Measurements from ENCODE around the gene ZSCAN21. TPM values are rescaled to one million over a fixed set of nuclear protein-coding genes. Genes with fewer than 3 reads are reported as not detected.
"Not testable (repeated sequence)": the region's sequence is repeated elsewhere in the genome, so short reads cannot be mapped to it uniquely, and the experiment has no call there.

The ZSCAN21 gene
- total RNA-seq, 4 donors from 2014 or later = 0.75 to 28.7 (median 10.0) TPM

DNA sequence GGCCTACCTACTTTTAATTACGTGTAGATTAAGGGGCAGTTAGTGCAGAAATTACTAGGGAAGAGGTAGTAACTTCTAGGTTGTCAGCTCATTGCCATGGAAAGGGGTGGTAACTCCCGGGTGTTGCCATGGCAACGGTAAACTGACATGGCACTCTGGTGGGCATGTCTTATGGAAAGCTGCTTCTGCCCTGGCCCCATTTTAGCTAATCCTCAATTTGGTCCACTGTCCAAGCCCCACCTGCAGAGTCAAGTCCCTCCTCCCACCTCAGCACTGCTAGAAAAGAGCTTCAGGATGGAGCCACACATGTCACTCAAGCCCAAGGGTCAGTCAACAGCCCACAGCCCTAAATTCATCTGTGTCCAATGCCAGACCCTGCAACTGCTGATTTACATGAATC, 41.7 kb upstream of the ZSCAN21 start:
- H3K9me3 ChIP-seq = no peaks in the 10 kb centered on the region
- H3K36me3 ChIP-seq = no peaks in the 10 kb centered on the region
- in situ Hi-C loops (cut with MboI; ENCODE audit: low pct_ligation_motif_present in 1 of 4, low pct_unique_long_range_greater_than_20kb in 1 of 4, low sequenced_read_pairs in 3 of 4) (no loop called here), intact Hi-C loops (cut with DNase I; ENCODE audit: low total_unique reads) (no loop called here)
- TF ChIP-seq EP300 (IDR thresholded peaks at IDR 0.05; ENCODE audit: low read depth) (no peak), POLR2A (IDR thresholded peaks at IDR 0.05) (no peak), POLR2AphosphoS5 (IDR thresholded peaks at IDR 0.05) (no peak), CTCF (IDR thresholded peaks at IDR 0.05) (no peak)
- 45% methylated on average over 3 of the region's 3 CpGs; no CpG with 5 or more reads in 1 of the 2 donors for WGBS, 2 donors (ENCODE audit: low coverage in 1 of 2)
- peak overlapping the region in 3 of 4 donors; percentile 54 to 75 (median 66) for H3K27ac ChIP-seq
- H3K4me3 ChIP-seq = no peak overlapping the region
- DNase-seq = no peak
- peaks cover 0 to 24% (median 20%) of the 10 kb centered on the region in 4 donors for H3K4me1 ChIP-seq
- no peaks in the 10 kb centered on the region for H3K27me3 ChIP-seq

DNA sequence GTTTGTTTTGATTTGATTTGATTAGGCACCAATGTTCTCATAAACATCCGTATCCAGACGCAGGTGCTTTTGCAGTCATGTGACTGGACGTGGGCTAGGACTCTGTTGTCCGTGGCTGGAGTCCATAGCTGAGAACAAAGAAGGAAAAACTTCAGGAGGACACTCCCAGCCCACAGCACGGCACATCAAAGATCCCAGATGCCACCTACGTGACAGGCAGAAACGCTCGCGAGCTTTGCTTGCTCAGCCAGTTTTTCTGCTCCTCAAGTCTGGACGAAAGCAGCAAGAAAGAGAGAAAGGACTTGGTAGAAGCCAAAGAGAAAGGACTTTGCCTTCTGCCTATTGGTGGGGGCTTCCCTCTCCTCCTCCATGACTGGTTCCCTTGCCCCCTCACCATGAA, 41.0 kb upstream of the ZSCAN21 start:
- H3K4me3 ChIP-seq = no peak overlapping the region
- H3K36me3 ChIP-seq = no peaks in the 10 kb centered on the region
- no peaks in the 10 kb centered on the region for H3K9me3 ChIP-seq
- intact Hi-C loops (cut with DNase I; ENCODE audit: low total_unique reads) = no loop called here
- DNase-seq = peak; percentile 71
- peaks cover 0 to 23% (median 15%) of the 10 kb centered on the region in 4 donors for H3K4me1 ChIP-seq
- TF ChIP-seq POLR2AphosphoS5 (IDR thresholded peaks at IDR 0.05) (no peak), POLR2A (IDR thresholded peaks at IDR 0.05) (no peak), CTCF (IDR thresholded peaks at IDR 0.05) (no peak), EP300 (IDR thresholded peaks at IDR 0.05; ENCODE audit: low read depth) (no peak)
- H3K27ac ChIP-seq = peak overlapping the region in 3 of 4 donors; percentile 54 to 75 (median 66)
- WGBS, 2 donors (ENCODE audit: low coverage in 1 of 2) = 41% methylated on average over 10 of the region's 10 CpGs; no CpG with 5 or more reads in 1 of the 2 donors
- in situ Hi-C loops (cut with MboI; ENCODE audit: low pct_ligation_motif_present in 1 of 4, low pct_unique_long_range_greater_than_20kb in 1 of 4, low sequenced_read_pairs in 3 of 4) = no loop called here
- no peaks in the 10 kb centered on the region for H3K27me3 ChIP-seq

GRCh38 chr7:100009952-100010351, 39.6 kb upstream of the ZSCAN21 start:
- H3K9me3 ChIP-seq; intact Hi-C loops (cut with DNase I; ENCODE audit: low total_unique reads); in situ Hi-C loops (cut with MboI; ENCODE audit: low pct_ligation_motif_present in 1 of 4, low pct_unique_long_range_greater_than_20kb in 1 of 4, low sequenced_read_pairs in 3 of 4); H3K36me3 ChIP-seq; H3K27me3 ChIP-seq; DNase-seq; H3K4me3 ChIP-seq; H3K27ac ChIP-seq: not testable (repeated sequence)
- peaks cover under 1 to 15% (median 3%) of the 10 kb centered on the region in 4 donors for H3K4me1 ChIP-seq
- 82% methylated on average over 8 of the region's 8 CpGs; no CpG with 5 or more reads in 1 of the 2 donors for WGBS, 2 donors (ENCODE audit: low coverage in 1 of 2)

DNA sequence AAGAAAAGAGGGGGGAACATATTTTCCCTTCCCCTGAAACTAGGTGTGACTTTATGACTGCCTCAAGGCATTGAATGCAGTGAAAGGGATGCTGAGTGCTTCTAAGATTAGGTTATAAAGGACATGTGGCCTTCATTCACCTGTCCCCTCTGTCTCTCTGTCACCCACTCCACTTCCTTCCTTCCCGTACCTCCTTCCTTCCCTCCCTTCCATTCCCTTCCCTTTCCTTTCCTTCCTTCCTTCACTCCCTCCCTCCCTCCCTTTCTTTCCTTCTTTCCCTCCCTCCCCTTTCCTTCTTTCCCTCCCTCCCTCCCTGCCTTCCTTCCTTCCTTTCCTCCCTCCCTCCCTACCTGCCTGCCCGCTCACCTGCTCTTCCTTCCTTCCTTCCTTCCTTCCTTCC, 38.7 kb upstream of the ZSCAN21 start:
- TF ChIP-seq EP300 (IDR thresholded peaks at IDR 0.05; ENCODE audit: low read depth) (no peak), POLR2AphosphoS5 (IDR thresholded peaks at IDR 0.05) (no peak), CTCF (IDR thresholded peaks at IDR 0.05) (no peak), POLR2A (IDR thresholded peaks at IDR 0.05) (no peak)
- no peak for DNase-seq
- Histone ChIP-seq H3K36me3 (no peaks in the 10 kb centered on the region), H3K27me3 (no peaks in the 10 kb centered on the region), H3K4me3 (no peak overlapping the region), H3K27ac (no peak overlapping the region), H3K4me1 (peaks cover 2 to 19% (median 5%) of the 10 kb centered on the region in 4 donors), H3K9me3 (no peaks in the 10 kb centered on the region)
- intact Hi-C loops (cut with DNase I; ENCODE audit: low total_unique reads) (no loop called here), in situ Hi-C loops (cut with MboI; ENCODE audit: low pct_ligation_motif_present in 1 of 4, low pct_unique_long_range_greater_than_20kb in 1 of 4, low sequenced_read_pairs in 3 of 4) (no loop called here)
- 65 to 94% methylated on average over 2 of the region's 2 CpGs for WGBS, 2 donors (ENCODE audit: low coverage in 1 of 2)

- intact Hi-C loops (cut with DNase I; ENCODE audit: low total_unique reads) (no loop called here), in situ Hi-C loops (cut with MboI; ENCODE audit: low pct_ligation_motif_present in 1 of 4, low pct_unique_long_range_greater_than_20kb in 1 of 4, low sequenced_read_pairs in 3 of 4) (no loop called here)
- no peak for TF ChIP-seq CTCF (IDR thresholded peaks at IDR 0.05)
- 69 to 80% methylated on average over 3 of the region's 3 CpGs for WGBS, 2 donors (ENCODE audit: low coverage in 1 of 2)
- Histone ChIP-seq H3K4me3 (no peak overlapping the region), H3K36me3 (no peaks in the 10 kb centered on the region), H3K9me3 (no peaks in the 10 kb centered on the region), H3K27me3 (no peaks in the 10 kb centered on the region), H3K27ac (no peak overlapping the region), H3K4me1 (peaks cover 3 to 21% (median 7%) of the 10 kb centered on the region in 4 donors)
- no peak for DNase-seq
These were observed 38.1 kb upstream of the ZSCAN21 start for GRCh38 chr7:100011516-100011915.

DNA sequence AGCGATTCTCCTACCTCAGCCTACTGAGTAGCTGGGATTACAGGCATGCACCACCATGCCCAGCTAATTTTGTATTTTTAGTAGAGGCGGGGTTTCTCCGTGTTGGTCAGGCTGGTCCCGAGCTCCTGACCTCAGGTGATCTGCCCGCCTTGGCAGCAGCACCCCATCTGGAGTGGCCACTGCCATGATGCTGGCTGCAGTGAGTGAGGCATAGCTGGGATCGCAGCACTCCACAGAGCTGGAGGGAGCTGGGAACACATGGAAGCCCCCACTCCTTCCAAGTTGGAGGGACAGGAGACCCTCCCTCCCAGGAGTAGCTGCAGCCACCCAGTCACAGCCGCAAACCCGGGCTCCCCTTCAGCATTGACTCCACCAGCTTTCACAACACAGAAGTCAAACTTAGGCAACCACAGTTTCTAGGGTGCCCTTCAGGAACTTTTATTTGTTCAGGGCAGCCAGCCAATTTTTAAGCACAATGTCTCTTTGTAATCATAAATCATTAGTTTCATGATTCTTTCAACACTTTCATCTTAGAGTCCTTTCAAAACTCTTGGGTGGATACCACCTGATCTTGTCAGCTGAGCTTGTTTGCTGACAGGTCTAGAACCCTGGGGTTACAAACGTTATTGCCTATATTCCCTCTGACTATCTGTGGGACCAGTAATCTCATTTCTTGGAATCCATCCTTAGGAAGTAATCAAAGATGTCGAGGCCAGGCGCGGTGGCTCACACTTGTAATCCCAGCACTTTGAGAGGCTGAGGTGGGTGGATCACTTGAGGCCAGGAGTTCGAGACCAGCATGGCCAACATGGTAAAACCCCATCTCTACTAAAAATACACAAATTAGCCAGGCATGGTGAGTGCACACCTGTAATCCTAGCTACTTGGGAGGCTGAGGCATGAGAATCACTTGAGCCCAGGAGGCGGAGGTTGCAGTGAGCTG, 36.9 kb upstream of the ZSCAN21 start:
- WGBS, 2 donors (ENCODE audit: low coverage in 1 of 2) = 69 to 93% methylated on average over 3 to 14 of the region's 14 CpGs
- H3K36me3 ChIP-seq; intact Hi-C loops (cut with DNase I; ENCODE audit: low total_unique reads); DNase-seq; H3K4me3 ChIP-seq; in situ Hi-C loops (cut with MboI; ENCODE audit: low pct_ligation_motif_present in 1 of 4, low pct_unique_long_range_greater_than_20kb in 1 of 4, low sequenced_read_pairs in 3 of 4); H3K27me3 ChIP-seq; H3K9me3 ChIP-seq: not testable (repeated sequence)
- Histone ChIP-seq H3K27ac (peak overlapping the region in 1 of 4 donors; percentile 32), H3K4me1 (peaks cover 11 to 32% (median 18%) of the 10 kb centered on the region in 4 donors)
